Endothelial cell of umbilical vein (primary cell): ENCODE data around the gene SEZ6.

Experiments used
- EZH2 ChIP-seq: IDR thresholded peaks from 2 replicates; pipeline ENCODE4 v1.6.1; 2012; ENCODE audit warnings: borderline replicate concordance, low read depth, mild to moderate bottlenecking, moderate library complexity, low read length, inconsistent platforms; ENCODE audit not compliant: severe bottlenecking
- FOS ChIP-seq: IDR thresholded peaks from 2 replicates; pipeline ENCODE4 v1.6.1; 2011; ENCODE audit warnings: mild to moderate bottlenecking, low read length, moderate library complexity, borderline replicate concordance; ENCODE audit not compliant: insufficient read depth
- GATA2 ChIP-seq: IDR thresholded peaks from 2 replicates; pipeline ENCODE4 v1.7.0; 2011; ENCODE audit warnings: low read depth, mild to moderate bottlenecking, moderate library complexity, mixed read lengths, low read length; ENCODE audit not compliant: insufficient read length, insufficient read depth
- JUN ChIP-seq: IDR thresholded peaks from 2 replicates; pipeline ENCODE4 v1.6.1; 2011; ENCODE audit warnings: borderline replicate concordance, low read depth; ENCODE audit not compliant: insufficient read length, insufficient read depth
- MYC ChIP-seq: IDR thresholded peaks from one replicate; pipeline ENCODE4 v1.6.1; 2011; ENCODE audit warnings: mild to moderate bottlenecking, low read depth, low read length
- POLR2A ChIP-seq: IDR thresholded peaks from 2 replicates; pipeline ENCODE4 v1.6.1; 2012; ENCODE audit warnings: low read depth, mild to moderate bottlenecking, control low read depth, low read length
- POLR2AphosphoS5 ChIP-seq: IDR thresholded peaks from 2 replicates; pipeline ENCODE4 v1.6.1; 2012; ENCODE audit warnings: low read depth, mild to moderate bottlenecking, control low read depth, low read length, moderate library complexity; ENCODE audit not compliant: insufficient read depth
- TF ChIP-seq, protein P1 (sequence below), 2 donors: IDR thresholded peaks; 1 replicate in 1 of 2; 2 replicates in 1 of 2; pipeline ENCODE4 v1.5.1; 2011; ENCODE audit warnings: low read length in 2 of 2, mild to moderate bottlenecking in 2 of 2, moderate library complexity in 2 of 2, control low read depth in 1 of 2, inconsistent platforms in 1 of 2, low read depth in 1 of 2; ENCODE audit not compliant: insufficient read depth in 1 of 2; ENCODE audit errors: extremely low read depth in 1 of 2
- TF ChIP-seq, protein P2 (sequence below): IDR thresholded peaks from 2 replicates; pipeline ENCODE4 v1.6.1; 2011; ENCODE audit not compliant: insufficient read depth, insufficient read length

DNA sequence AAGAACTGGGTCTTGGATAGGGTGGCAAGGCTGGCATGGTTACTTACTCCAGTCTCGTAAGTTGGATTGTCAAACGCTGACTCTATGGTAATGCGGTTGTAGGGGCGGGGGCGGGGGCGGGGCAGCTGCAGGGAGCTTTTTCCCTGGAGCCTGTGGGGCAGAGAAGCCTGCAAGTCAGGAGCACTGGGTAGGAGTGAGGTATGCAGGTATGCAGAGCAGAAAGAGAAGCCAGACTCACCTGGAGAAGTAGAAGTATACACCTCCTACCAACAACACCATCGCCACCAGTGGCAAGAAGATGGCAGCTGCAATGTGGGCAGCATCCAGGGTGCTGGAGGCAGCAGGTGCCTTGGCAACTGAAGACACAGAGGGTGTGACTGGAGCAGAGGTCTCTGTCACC lies 49.7 kb downstream of the SEZ6 start:
- TF ChIP-seq JUN: no peak
- TF ChIP-seq, protein P1, sequence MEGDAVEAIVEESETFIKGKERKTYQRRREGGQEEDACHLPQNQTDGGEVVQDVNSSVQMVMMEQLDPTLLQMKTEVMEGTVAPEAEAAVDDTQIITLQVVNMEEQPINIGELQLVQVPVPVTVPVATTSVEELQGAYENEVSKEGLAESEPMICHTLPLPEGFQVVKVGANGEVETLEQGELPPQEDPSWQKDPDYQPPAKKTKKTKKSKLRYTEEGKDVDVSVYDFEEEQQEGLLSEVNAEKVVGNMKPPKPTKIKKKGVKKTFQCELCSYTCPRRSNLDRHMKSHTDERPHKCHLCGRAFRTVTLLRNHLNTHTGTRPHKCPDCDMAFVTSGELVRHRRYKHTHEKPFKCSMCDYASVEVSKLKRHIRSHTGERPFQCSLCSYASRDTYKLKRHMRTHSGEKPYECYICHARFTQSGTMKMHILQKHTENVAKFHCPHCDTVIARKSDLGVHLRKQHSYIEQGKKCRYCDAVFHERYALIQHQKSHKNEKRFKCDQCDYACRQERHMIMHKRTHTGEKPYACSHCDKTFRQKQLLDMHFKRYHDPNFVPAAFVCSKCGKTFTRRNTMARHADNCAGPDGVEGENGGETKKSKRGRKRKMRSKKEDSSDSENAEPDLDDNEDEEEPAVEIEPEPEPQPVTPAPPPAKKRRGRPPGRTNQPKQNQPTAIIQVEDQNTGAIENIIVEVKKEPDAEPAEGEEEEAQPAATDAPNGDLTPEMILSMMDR (IDR thresholded peaks at IDR 0.05; ENCODE audit: extremely low read depth in 1 of 2, insufficient read depth in 1 of 2, low read depth in 1 of 2, low read length in 2 of 2): no peak
- no peak for TF ChIP-seq EZH2
- no peak for TF ChIP-seq MYC
- no peak for TF ChIP-seq POLR2A
- no peak for TF ChIP-seq POLR2AphosphoS5
- TF ChIP-seq, protein P2, sequence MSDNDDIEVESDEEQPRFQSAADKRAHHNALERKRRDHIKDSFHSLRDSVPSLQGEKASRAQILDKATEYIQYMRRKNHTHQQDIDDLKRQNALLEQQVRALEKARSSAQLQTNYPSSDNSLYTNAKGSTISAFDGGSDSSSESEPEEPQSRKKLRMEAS: no peak
- no peak for TF ChIP-seq FOS
- no peak for TF ChIP-seq GATA2
